Panc1 (cell line): ENCODE measurements around the gene SPATA3. TPM values are rescaled to one million over a fixed set of nuclear protein-coding genes. Genes with fewer than 3 reads are reported as not detected.
A peak's percentile ranks its signal among the peaks of the same experiment; 100 is the strongest.

ENCODE experiments used
- ATAC-seq: fragments of 200-7000 bp; cut with Tn5 transposase; 2 replicates; pipeline ENCODE4 v1.9.1; 2020; ENCODE audit warnings: mild to moderate bottlenecking, moderate library complexity
- BruUV-seq: library from RNA; stranded (reverse); fragments of 400-500 nt; replicated peaks from 2 replicates; lab custom pipeline; 2021; lab: Mats Ljungman, UMichigan
- CTCF ChIA-PET: fragments of 300-600 bp; sonication (Branson Sonifier 250); formaldehyde crosslinking; loops from one replicate; lab custom pipeline; 2022; ENCODE audit warnings: antibody characterized with exemption; lab: Charles Lee
- POLR2A ChIA-PET: fragments of 300-600 bp; sonication (Branson Sonifier 250); formaldehyde crosslinking; loops from one replicate; lab custom pipeline; 2022; ENCODE audit warnings: antibody characterized with exemption; lab: Charles Lee
- DNase-seq: peaks from one replicate; pipeline ENCODE4 v3.0.0-alpha.2; 2010; ENCODE audit warnings: low read depth, low spot score
- H3K27ac ChIP-seq: 2 replicates; pipeline ENCODE4 v1.5.1; 2011; ENCODE audit warnings: mild to moderate bottlenecking, low read length, inconsistent platforms
- H3K27me3 ChIP-seq: fragments of 200-500 bp; sonication (Bioruptor generic); 2 replicates; pipeline ENCODE4 v1.6.0; 2014; ENCODE audit warnings: low read length, inconsistent platforms; ENCODE audit not compliant: control insufficient read depth, insufficient read depth
- H3K36me3 ChIP-seq: fragments of 200-500 bp; sonication (Bioruptor generic); 2 replicates; pipeline ENCODE4 v1.5.1; 2014; ENCODE audit warnings: inconsistent platforms, mild to moderate bottlenecking, low read length, moderate library complexity; ENCODE audit not compliant: control insufficient read depth, insufficient read depth
- H3K4me1 ChIP-seq: 2 replicates; pipeline ENCODE4 v1.5.1; 2011; ENCODE audit warnings: inconsistent platforms, mild to moderate bottlenecking, low read length, moderate library complexity; ENCODE audit not compliant: control insufficient read depth, insufficient read depth
- H3K4me3 ChIP-seq, 2 experiments: 2 replicates each; pipeline ENCODE4 v1.5.1; 2011 to 2012; ENCODE audit warnings: low read depth in 2 of 2, low read length in 2 of 2, mild to moderate bottlenecking in 2 of 2, inconsistent platforms in 1 of 2, moderate library complexity in 1 of 2
- H3K9me3 ChIP-seq: fragments of 200-500 bp; sonication (Bioruptor generic); 2 replicates; pipeline ENCODE4 v1.5.1; 2014; ENCODE audit warnings: low read depth, mild to moderate bottlenecking, inconsistent platforms, low read length, moderate library complexity; ENCODE audit not compliant: control insufficient read depth, insufficient read depth
- POLR2AphosphoS5 ChIP-seq: IDR thresholded peaks from 2 replicates; pipeline ENCODE4 v1.6.1; 2012; ENCODE audit warnings: mild to moderate bottlenecking, low read depth, low read length, moderate library complexity
- REST ChIP-seq, 2 experiments: IDR thresholded peaks; 2 replicates each; pipeline ENCODE4 v1.6.1; 2011 to 2012; ENCODE audit warnings: low read depth in 2 of 2, control low read depth in 1 of 2, low read length in 1 of 2, mild to moderate bottlenecking in 1 of 2, moderate library complexity in 1 of 2; ENCODE audit not compliant: insufficient read depth in 1 of 2
- SIN3A ChIP-seq: IDR thresholded peaks from 2 replicates; pipeline ENCODE4 v1.6.1; 2012; ENCODE audit warnings: low read depth, mild to moderate bottlenecking, low read length, moderate library complexity, borderline replicate concordance; ENCODE audit not compliant: insufficient read depth
- TCF7L2 ChIP-seq: IDR thresholded peaks from 2 replicates; pipeline ENCODE4 v1.6.1; 2011; ENCODE audit warnings: mild to moderate bottlenecking, low read depth, low read length, inconsistent platforms
- in situ Hi-C: cut with HindIII; loops from 2 replicates; pipeline ENCODE4 v1.10.0; 2016; ENCODE audit warnings: low sequenced_read_pairs, low pct_unique_long_range_greater_than_20kb
- intact Hi-C: fragments of 100-400 bp; cut with micrococcal nuclease; formaldehyde crosslinking; loops from one replicate; pipeline ENCODE4 v1.10.0; 2022; ENCODE audit not compliant: unreplicated experiment
- total RNA-seq: library from RNA; stranded (reverse); gene quantifications from one replicate; pipeline ENCODE4 v1.2.1, GENCODE V29; 2021; ENCODE audit not compliant: unreplicated experiment
- TF ChIP-seq, protein P1 (sequence below): fragments of 450-650 bp; IDR thresholded peaks from 2 replicates; pipeline ENCODE4 v1.5.1; 2017; ENCODE audit warnings: mild to moderate bottlenecking

SPATA3 gene
- total RNA-seq, 1 experiment from 2014 or later, result not detected

DNA sequence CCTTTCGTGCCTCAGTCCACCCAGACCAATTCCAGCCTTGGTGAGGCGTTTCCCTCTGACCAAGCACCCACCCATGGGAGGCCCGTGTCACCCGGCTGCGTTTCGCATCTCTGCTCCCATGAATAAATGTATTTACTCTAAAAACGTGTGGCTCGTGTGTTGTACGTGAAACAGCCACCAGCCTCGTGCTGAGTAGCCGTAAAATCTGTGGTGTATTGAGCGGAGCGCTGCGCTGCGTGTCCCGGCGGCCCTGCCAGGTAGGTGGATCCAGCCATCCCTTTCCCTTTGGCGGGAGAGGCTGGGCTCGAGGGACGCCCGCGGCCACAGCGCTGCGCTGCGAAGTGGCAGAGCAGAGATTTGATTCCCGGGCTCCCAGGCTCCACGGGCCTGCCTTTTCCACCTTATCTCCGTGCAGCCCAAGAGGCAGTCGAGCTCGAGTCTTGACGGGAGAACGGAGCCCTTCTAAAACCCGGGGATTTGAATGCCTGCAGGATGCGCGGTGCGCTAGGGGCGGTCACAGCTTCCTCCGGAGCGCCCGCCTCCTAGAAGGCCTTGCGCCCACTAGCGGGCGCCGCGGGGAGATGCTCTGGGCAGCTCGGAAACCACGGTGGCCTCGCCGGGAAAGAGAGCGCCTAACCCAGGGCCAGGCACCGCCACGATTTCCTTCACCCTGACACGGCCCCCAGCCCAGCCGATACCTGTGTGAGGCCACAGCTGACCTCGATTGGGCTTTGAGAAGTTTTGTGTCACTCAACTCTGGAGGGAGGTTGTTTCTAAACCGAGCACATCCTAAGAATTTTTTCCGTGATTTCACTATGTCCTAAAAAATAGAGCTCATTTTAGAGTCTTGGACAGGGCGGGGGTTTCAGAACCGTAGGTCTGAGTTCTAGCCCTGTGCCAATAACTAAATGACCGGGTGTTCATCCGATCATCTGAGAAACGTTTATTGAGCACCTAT is 56.9 kb downstream of the SPATA3 start:
- ChIA-PET POLR2A (no interaction called here), CTCF (interaction anchor here (0.8 to 1.3 kb wide), 6 partner anchors 10 to 228 kb away, joined by 3 to 5 read pairs (median 3); no protein-coding TSS in a partner anchor)
- no peaks in the 10 kb centered on the region for H3K9me3 ChIP-seq
- TF ChIP-seq TCF7L2, result no peak
- TF ChIP-seq, protein P1, sequence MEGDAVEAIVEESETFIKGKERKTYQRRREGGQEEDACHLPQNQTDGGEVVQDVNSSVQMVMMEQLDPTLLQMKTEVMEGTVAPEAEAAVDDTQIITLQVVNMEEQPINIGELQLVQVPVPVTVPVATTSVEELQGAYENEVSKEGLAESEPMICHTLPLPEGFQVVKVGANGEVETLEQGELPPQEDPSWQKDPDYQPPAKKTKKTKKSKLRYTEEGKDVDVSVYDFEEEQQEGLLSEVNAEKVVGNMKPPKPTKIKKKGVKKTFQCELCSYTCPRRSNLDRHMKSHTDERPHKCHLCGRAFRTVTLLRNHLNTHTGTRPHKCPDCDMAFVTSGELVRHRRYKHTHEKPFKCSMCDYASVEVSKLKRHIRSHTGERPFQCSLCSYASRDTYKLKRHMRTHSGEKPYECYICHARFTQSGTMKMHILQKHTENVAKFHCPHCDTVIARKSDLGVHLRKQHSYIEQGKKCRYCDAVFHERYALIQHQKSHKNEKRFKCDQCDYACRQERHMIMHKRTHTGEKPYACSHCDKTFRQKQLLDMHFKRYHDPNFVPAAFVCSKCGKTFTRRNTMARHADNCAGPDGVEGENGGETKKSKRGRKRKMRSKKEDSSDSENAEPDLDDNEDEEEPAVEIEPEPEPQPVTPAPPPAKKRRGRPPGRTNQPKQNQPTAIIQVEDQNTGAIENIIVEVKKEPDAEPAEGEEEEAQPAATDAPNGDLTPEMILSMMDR, result peak; percentile 99
- TF ChIP-seq POLR2AphosphoS5, result peak; percentile 41; the same call in 1 of the 2 replicates
- 0 out of 2 replicates have a peak, but pooled peaks have one; percentile 41 for TF ChIP-seq SIN3A
- TF ChIP-seq REST (IDR thresholded peaks at IDR 0.05; ENCODE audit: insufficient read depth in 1 of 2, low read depth in 2 of 2, low read length in 1 of 2), result no peak
- ATAC-seq, result peak; percentile 88
- H3K27me3 ChIP-seq, result no peaks in the 10 kb centered on the region
- peak overlapping the region; percentile 78 for H3K27ac ChIP-seq
- no peak for DNase-seq
- in situ Hi-C loops (no loop called here), intact Hi-C loops (loop anchor here (10.0 kb wide), 1 partner anchor 228 kb away; no protein-coding TSS in a partner anchor)
- BruUV-seq, result no TSS peak
- H3K36me3 ChIP-seq, result peaks cover 7% of the 10 kb centered on the region; the same call in 1 of the 2 replicates
- H3K4me3 ChIP-seq, result peak overlapping the region; percentile 57 to 71
- peaks cover 9% of the 10 kb centered on the region for H3K4me1 ChIP-seq

GRCh38 chr2:231053846-231054245 is 57.9 kb downstream of the SPATA3 start:
- ChIA-PET CTCF (no interaction called here), POLR2A (no interaction called here)
- in situ Hi-C loops, result no loop called here

More at GRCh38 chr2:231053846-231054245, 57.9 kb downstream of the SPATA3 start:
- DNase-seq, result no peak
- intact Hi-C loops, result loop anchor here (10.0 kb wide), 1 partner anchor 229 kb away; no protein-coding TSS in a partner anchor
- TF ChIP-seq POLR2AphosphoS5 (no peak), REST (IDR thresholded peaks at IDR 0.05; ENCODE audit: insufficient read depth in 1 of 2, low read depth in 2 of 2, low read length in 1 of 2) (no peak), TCF7L2 (no peak), SIN3A (no peak)
- TF ChIP-seq, protein P1, result no peak
- no peak overlapping the region; the same call in 1 of the 2 replicates for H3K27ac ChIP-seq
- no peaks in the 10 kb centered on the region for H3K27me3 ChIP-seq
- H3K4me3 ChIP-seq, result no peak overlapping the region
- no peaks in the 10 kb centered on the region for H3K9me3 ChIP-seq
- peaks cover 9% of the 10 kb centered on the region; the same call in 1 of the 2 replicates for H3K36me3 ChIP-seq
- no TSS peak for BruUV-seq
- H3K4me1 ChIP-seq, result peaks cover 18% of the 10 kb centered on the region
- no peak for ATAC-seq
